Neutrophil (primary cell): ENCODE data around the gene MDK.

ENCODE experiments used
- H3K27ac ChIP-seq: fragments of 200-600 bp; sonication (generic); 2 replicates; pipeline ENCODE4 v1.5.1; 2016; ENCODE audit warnings: mild to moderate bottlenecking, moderate library complexity
- H3K27me3 ChIP-seq: fragments of 200-600 bp; sonication (generic); 2 replicates; pipeline ENCODE4 v1.6.0; 2016; ENCODE audit warnings: mild to moderate bottlenecking
- H3K36me3 ChIP-seq: fragments of 200-600 bp; sonication (generic); 2 replicates; pipeline ENCODE4 v1.5.1; 2017
- H3K4me1 ChIP-seq, 2 experiments: fragments of 200-600 bp in 1 of 2; sonication (generic) in 1 of 2; 1 replicate in 1 of 2; 2 replicates in 1 of 2; pipeline versions ENCODE4 v1.5.1 to v1.6.1; 2013 to 2016; ENCODE audit warnings: low read depth in 1 of 2, low read length in 1 of 2, mild to moderate bottlenecking in 1 of 2, moderate library complexity in 1 of 2; ENCODE audit not compliant: control insufficient read depth in 1 of 2, insufficient read depth in 1 of 2
- H3K4me3 ChIP-seq, 2 experiments: fragments of 200-600 bp in 1 of 2; sonication (generic) in 1 of 2; 1 replicate in 1 of 2; 2 replicates in 1 of 2; pipeline ENCODE4 v1.5.1; 2013 to 2016; ENCODE audit warnings: low read depth in 1 of 2, low read length in 1 of 2, mild to moderate bottlenecking in 1 of 2, moderate library complexity in 1 of 2
- H3K9me3 ChIP-seq: fragments of 200-600 bp; sonication (generic); 2 replicates; pipeline ENCODE4 v1.5.1; 2016
- TF ChIP-seq, protein P1 (sequence below): fragments of 200-600 bp; sonication (generic); IDR thresholded peaks from 2 replicates; pipeline ENCODE4 v1.5.1; 2016; ENCODE audit warnings: antibody characterized with exemption

The MDK gene

DNA sequence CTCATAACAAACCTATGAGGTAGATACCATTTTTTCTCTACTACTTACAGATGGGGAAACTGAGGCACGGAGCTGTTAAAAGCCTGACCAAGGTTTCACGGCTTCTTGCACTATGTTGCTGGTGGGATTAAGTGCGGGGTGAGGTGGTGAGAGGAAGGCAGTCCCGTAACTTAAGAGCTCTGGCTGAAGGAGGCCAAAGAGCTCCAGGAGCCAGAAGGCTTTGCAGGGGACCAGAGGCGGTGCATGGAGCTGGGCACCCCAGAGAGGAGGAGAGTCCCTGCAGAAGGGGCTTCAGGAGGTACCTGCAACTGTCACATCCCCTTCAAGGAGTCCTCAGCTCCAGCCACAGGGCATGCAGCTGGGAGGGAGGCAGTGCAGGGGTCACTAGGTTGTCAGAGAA lies 6.0 kb downstream of the MDK start:
- Histone ChIP-seq H3K27me3 (peaks cover 100% of the 10 kb centered on the region), H3K27ac (no peak overlapping the region), H3K4me3 (no peak overlapping the region), H3K9me3 (no peaks in the 10 kb centered on the region), H3K4me1 (peaks cover 20 to 48% of the 10 kb centered on the region in 2 experiments), H3K36me3 (no peaks in the 10 kb centered on the region)
- TF ChIP-seq, protein P1, sequence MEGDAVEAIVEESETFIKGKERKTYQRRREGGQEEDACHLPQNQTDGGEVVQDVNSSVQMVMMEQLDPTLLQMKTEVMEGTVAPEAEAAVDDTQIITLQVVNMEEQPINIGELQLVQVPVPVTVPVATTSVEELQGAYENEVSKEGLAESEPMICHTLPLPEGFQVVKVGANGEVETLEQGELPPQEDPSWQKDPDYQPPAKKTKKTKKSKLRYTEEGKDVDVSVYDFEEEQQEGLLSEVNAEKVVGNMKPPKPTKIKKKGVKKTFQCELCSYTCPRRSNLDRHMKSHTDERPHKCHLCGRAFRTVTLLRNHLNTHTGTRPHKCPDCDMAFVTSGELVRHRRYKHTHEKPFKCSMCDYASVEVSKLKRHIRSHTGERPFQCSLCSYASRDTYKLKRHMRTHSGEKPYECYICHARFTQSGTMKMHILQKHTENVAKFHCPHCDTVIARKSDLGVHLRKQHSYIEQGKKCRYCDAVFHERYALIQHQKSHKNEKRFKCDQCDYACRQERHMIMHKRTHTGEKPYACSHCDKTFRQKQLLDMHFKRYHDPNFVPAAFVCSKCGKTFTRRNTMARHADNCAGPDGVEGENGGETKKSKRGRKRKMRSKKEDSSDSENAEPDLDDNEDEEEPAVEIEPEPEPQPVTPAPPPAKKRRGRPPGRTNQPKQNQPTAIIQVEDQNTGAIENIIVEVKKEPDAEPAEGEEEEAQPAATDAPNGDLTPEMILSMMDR: no peak

DNA sequence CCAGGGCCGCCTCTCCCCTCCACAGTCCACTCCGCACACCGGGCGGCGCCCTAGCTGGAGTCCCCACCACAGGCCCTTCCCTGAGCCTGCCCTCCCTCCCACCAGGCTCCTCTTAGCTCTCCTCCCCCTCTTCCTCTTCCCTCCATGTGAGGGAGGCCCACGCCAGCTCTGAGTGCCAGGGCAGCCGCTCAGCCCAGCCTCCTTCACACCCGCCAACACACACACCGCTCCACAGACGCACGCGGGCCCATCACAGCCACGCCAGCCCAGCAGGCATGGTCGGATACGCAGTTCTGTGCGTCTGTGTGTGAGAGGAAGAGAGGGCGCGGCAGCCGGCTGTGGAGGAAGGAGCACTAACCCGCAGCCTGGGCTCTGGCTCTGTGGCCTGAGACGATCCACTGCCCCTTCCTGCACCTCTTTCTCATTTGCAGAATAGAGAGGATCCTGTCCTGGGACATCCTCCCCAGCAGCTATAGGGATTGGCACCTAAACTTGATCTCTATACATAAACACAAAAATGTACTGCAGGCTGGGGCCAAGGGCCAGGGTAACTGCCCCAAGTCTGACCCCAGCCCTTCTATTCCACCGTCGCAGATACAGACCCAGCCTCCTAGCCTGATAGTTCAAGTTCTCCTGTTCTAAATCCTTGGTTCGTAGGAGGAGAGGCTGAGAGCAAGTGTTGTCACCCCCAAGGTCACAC lies 6.6 kb downstream of the MDK start:
- no peak overlapping the region for H3K4me3 ChIP-seq
- TF ChIP-seq, protein P1: no peak
- H3K9me3 ChIP-seq: no peaks in the 10 kb centered on the region
- H3K27me3 ChIP-seq: peaks cover 100% of the 10 kb centered on the region
- no peak overlapping the region for H3K27ac ChIP-seq
- H3K4me1 ChIP-seq: peaks cover 23 to 48% of the 10 kb centered on the region in 2 experiments
- no peaks in the 10 kb centered on the region for H3K36me3 ChIP-seq

DNA sequence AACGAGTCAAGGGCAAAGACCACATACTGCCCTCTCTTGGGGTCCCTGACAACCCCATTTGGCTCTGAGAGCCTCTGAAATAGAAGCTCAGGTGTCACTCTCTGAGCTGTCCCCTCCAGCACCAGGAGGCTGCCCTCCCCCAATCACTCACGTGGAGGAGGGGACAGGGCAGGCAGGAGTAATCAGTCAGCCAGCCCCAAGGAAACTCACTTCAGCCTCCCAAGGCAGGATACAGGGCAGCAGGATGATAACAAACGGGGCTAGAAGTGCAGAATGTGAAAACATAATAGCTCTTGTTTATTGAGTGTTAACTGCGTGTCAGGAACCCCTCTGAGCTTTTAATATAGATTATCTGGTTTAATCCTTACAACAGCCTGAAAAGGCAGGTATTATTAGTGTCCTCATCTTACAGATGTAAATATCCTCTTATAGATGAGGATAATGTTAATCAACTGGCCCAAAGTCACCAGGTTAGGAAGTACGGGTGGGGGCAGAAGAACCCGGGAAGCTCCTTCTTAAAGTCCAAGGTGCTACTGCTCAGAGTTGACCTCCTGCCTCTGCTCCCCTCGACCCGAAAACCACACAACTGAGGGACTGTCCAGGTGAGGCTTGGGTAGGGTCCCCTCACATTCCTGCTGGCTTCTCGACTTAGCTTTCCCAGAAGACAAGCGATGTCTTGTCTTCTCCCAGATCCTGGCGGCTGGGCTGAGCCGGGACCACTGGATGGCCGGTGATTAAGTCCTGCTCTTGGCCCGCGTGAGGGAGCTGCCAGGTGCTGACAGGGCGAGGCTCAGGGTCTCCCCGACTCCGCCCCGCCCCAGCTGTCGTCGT lies 7.4 kb downstream of the MDK start:
- H3K27me3 ChIP-seq: peaks cover 100% of the 10 kb centered on the region
- peaks cover 24 to 50% of the 10 kb centered on the region in 2 experiments for H3K4me1 ChIP-seq
- peak overlapping the region in 1 of 2 experiments; percentile 58 for H3K4me3 ChIP-seq
- H3K9me3 ChIP-seq: no peaks in the 10 kb centered on the region
- no peaks in the 10 kb centered on the region for H3K36me3 ChIP-seq
- H3K27ac ChIP-seq: no peak overlapping the region
- TF ChIP-seq, protein P1: no peak

DNA sequence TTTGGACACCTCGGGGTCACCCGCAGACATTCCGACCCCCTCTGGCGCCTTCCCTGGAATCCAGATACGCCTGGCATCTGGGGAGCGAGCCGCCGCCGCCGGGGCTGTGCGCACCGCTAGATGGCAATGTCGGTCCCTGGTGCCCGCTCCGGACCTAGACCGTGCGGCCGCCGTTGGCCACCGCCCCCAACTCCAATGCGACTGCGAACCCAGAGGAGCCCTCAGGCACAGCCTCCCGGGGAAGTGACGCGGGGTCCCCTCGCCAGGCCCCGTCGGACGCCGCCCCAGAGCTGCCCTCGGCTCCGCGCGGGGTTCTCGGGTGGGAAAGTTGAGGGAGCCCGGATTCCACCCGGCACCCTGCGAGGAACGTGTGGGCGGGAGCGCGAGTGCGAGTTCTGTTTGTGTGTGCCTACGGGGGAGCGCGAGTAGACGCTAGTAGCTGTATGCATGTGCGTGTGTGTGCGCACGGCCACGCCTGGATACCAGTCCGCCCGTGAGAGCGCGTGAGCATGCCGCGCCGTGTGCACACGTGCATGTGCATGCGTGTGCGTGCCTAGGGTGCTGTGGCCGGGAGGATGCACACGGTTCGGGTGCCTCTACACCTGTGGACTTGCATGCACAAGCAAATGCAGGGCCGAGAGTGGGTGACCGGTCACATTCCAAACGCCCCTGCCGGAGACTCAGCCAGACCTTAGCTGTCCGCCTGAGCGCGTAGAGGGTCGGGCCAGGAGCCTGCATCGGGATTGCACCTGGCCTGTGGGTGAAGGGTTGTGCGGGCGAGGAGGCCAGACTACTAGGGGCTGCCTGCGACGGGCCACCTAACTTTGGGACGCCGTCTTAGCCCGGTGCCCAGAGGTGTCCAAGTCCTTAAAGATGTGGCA lies 8.2 kb downstream of the MDK start:
- TF ChIP-seq, protein P1: peak; percentile 62
- H3K27me3 ChIP-seq: peaks cover 100% of the 10 kb centered on the region
- peaks cover 24 to 50% of the 10 kb centered on the region in 2 experiments for H3K4me1 ChIP-seq
- H3K9me3 ChIP-seq: no peaks in the 10 kb centered on the region
- no peak overlapping the region for H3K27ac ChIP-seq
- peak overlapping the region; percentile 17 to 58 for H3K4me3 ChIP-seq
- H3K36me3 ChIP-seq: no peaks in the 10 kb centered on the region
